Calu3 (cell line): ENCODE results near the gene ATP4A. TPM values are rescaled to one million over a fixed set of nuclear protein-coding genes. Genes with fewer than 3 reads are reported as not detected.

Experiments used
- BruUV-seq: library from RNA; stranded (reverse); fragments of 400-500 nt; replicated peaks from 2 replicates; lab custom pipeline; 2021; lab: Mats Ljungman, UMichigan
- CTCF ChIA-PET: fragments of 300-600 bp; sonication (Branson Sonifier 250); formaldehyde crosslinking; loops from one replicate; lab custom pipeline; 2022; ENCODE audit warnings: antibody characterized with exemption; lab: Charles Lee
- DNase-seq: peaks from one replicate; pipeline ENCODE4 v3.0.0; 2022
- H3K27ac Mint-ChIP-seq: one replicate; pipeline ENCODE4 v1.8.0; 2022; ENCODE audit warnings: mixed read lengths; ENCODE audit not compliant: unreplicated experiment
- H3K27me3 Mint-ChIP-seq: one replicate; pipeline ENCODE4 v1.8.0; 2022; ENCODE audit warnings: mixed read lengths; ENCODE audit not compliant: unreplicated experiment
- H3K36me3 Mint-ChIP-seq: one replicate; pipeline ENCODE4 v1.8.0; 2022; ENCODE audit warnings: mild to moderate bottlenecking, moderate library complexity, mixed read lengths; ENCODE audit not compliant: insufficient read depth, unreplicated experiment
- H3K4me1 Mint-ChIP-seq: one replicate; pipeline ENCODE4 v1.8.0; 2022; ENCODE audit warnings: mild to moderate bottlenecking, low read depth, mixed read lengths; ENCODE audit not compliant: unreplicated experiment
- H3K4me3 Mint-ChIP-seq: one replicate; pipeline ENCODE4 v1.8.0; 2022; ENCODE audit warnings: mild to moderate bottlenecking, low read depth, moderate library complexity, mixed read lengths; ENCODE audit not compliant: unreplicated experiment
- H3K9me3 Mint-ChIP-seq: one replicate; pipeline ENCODE4 v1.8.0; 2022; ENCODE audit warnings: low read depth, mixed read lengths; ENCODE audit not compliant: unreplicated experiment
- intact Hi-C: fragments of 100-400 bp; cut with micrococcal nuclease; formaldehyde crosslinking; loops from one replicate; pipeline ENCODE4 v1.10.0; 2022; ENCODE audit not compliant: unreplicated experiment
- total RNA-seq: library from RNA; stranded (reverse); gene quantifications from 2 replicates; pipeline ENCODE4 v1.2.3, GENCODE V29; 2022
- TF ChIP-seq, protein P1 (sequence below): fragments of 200-600 bp; IDR thresholded peaks from one replicate; pipeline ENCODE4 v1.8.0; 2022; ENCODE audit warnings: antibody characterized with exemption; ENCODE audit not compliant: unreplicated experiment

The ATP4A gene
- total RNA-seq, 1 experiment from 2014 or later = not detected

DNA sequence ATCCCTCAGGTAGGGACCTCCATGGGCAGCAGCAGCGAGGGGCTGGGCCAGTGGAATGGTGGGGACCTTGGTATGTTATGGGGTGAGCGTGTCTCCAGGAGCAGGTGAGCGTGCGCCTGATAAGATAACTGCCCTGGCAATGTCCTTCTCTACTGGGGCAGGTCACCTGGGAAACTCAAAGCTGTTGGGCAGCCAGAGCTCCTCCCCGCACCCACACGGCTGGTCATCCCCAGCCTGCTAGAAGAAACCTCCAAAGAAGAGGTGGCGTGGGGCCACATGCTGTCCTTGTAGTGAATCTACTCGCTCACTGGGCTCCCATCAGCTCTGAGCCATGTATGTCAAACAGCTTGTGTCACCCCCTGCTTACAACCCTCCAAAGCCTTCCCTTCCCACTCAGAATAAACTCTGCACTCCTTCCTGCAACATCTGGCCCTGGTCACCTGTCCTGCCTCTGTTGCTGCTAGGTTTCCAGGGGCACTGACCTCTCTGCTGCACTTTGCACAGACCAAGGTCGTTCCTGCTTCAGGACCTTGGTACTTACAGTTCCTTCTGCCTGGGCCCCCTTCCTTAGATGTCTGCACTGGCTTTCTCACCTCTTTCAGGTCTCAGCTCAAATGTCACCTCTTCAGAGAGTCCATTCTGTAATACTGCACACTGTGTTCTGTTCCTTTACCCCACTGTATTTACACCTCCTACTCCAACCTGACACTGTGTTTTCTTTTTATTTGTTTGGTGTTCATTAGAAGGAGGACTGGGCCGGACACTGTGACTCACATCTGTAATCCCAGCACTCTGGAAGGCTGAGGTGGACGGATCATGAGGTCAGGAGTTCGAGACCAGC, 1.8 kb upstream of the ATP4A start:
- H3K36me3 Mint-ChIP-seq = no peaks in the 10 kb centered on the region
- CTCF ChIA-PET = interaction anchor here (0.6 to 1.2 kb wide), 3 partner anchors 55 to 508 kb away, joined by 4 to 5 read pairs (median 4); no protein-coding TSS in a partner anchor
- peaks cover 88% of the 10 kb centered on the region for H3K27me3 Mint-ChIP-seq
- no peak overlapping the region for H3K4me3 Mint-ChIP-seq
- no peak overlapping the region for H3K27ac Mint-ChIP-seq
- no TSS peak for BruUV-seq
- TF ChIP-seq, protein P1, sequence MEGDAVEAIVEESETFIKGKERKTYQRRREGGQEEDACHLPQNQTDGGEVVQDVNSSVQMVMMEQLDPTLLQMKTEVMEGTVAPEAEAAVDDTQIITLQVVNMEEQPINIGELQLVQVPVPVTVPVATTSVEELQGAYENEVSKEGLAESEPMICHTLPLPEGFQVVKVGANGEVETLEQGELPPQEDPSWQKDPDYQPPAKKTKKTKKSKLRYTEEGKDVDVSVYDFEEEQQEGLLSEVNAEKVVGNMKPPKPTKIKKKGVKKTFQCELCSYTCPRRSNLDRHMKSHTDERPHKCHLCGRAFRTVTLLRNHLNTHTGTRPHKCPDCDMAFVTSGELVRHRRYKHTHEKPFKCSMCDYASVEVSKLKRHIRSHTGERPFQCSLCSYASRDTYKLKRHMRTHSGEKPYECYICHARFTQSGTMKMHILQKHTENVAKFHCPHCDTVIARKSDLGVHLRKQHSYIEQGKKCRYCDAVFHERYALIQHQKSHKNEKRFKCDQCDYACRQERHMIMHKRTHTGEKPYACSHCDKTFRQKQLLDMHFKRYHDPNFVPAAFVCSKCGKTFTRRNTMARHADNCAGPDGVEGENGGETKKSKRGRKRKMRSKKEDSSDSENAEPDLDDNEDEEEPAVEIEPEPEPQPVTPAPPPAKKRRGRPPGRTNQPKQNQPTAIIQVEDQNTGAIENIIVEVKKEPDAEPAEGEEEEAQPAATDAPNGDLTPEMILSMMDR = no peak
- intact Hi-C loops = no loop called here
- H3K4me1 Mint-ChIP-seq = no peaks in the 10 kb centered on the region
- no peak for DNase-seq
- H3K9me3 Mint-ChIP-seq = no peaks in the 10 kb centered on the region

DNA sequence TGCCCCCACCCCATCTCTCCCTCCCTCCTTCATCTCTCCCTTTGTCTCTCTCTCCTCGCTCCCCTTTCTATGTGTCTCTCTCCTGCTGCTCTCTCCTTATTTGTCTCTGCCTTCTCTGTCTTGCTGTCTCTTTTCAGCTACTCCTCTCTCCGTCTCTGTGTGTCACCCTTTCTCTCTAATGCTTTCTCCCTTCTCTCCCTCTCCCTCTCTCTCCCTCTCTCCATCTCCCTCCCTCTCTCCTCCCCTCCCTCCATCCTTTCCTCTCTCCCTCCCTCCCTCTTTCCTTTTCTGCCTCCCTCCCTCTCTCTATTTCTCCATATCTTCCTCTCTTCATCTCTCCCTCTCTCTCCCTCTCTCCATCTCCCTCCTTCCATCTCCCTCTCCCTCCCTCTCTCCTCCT, 682 bp downstream of the ATP4A start:
- H3K4me3 Mint-ChIP-seq = no peak overlapping the region
- no peaks in the 10 kb centered on the region for H3K36me3 Mint-ChIP-seq
- no peaks in the 10 kb centered on the region for H3K9me3 Mint-ChIP-seq
- peaks cover 78% of the 10 kb centered on the region for H3K27me3 Mint-ChIP-seq
- H3K27ac Mint-ChIP-seq = no peak overlapping the region
- intact Hi-C loops = no loop called here
- CTCF ChIA-PET = interaction anchor here (0.8 kb wide), 2 partner anchors 8 to 50 kb away, joined by 3 read pairs; partner anchors contain the start of gene HAUS5
- no peak for DNase-seq
- TF ChIP-seq, protein P1 = no peak
- BruUV-seq = no TSS peak
- no peaks in the 10 kb centered on the region for H3K4me1 Mint-ChIP-seq

DNA sequence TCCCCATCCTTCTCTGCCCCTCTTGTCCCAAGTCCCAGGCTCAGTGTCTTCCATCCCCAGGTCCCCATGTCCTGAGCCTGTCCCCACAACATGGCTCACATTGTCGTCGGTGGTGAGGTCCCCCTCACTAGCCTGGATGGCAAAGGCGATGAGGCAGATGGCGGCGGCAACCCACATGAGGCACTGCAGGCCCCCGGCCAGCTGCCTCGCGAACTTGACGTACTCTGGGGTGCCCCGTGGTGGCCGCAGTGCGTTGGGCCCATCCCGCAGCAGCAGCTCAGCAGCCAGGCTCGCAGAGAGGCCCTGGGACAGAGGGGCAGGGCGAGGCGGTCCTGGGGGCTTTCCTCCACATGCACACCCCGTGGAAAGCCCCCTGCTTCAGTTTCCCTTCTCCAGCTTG, 1.1 kb downstream of the ATP4A start:
- Mint-ChIP-seq H3K27ac (no peak overlapping the region), H3K9me3 (no peaks in the 10 kb centered on the region), H3K27me3 (peaks cover 78% of the 10 kb centered on the region), H3K36me3 (no peaks in the 10 kb centered on the region), H3K4me3 (no peak overlapping the region), H3K4me1 (no peaks in the 10 kb centered on the region)
- intact Hi-C loops = no loop called here
- no TSS peak for BruUV-seq
- DNase-seq = no peak
- CTCF ChIA-PET = interaction anchor here (0.6 kb wide), 1 partner anchor 159 kb away, joined by 4 read pairs; no protein-coding TSS in a partner anchor
- TF ChIP-seq, protein P1 = no peak

DNA sequence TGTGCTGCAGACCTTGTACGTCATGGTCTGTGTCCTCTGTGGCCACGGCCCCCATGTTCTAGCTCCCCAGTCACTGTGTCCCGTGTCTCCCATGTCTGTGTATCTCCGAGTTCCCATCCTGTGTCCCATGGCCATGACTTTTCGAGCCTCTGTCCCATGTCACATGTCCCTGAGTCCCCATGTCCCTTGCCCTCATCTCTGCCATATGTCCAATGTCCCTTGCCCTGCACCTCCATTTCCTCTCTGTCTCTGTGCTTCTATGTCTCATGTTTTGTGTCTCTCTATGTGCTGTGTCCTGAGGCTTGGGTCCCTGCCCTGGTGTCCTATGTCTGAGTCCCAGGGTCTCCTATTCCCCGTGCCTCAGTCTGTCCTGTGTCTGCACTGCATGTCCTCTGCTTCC, 2.0 kb downstream of the ATP4A start:
- no peak for DNase-seq
- intact Hi-C loops = no loop called here
- Mint-ChIP-seq H3K4me3 (no peak overlapping the region), H3K27me3 (peaks cover 77% of the 10 kb centered on the region), H3K36me3 (no peaks in the 10 kb centered on the region), H3K9me3 (no peaks in the 10 kb centered on the region), H3K27ac (no peak overlapping the region), H3K4me1 (no peaks in the 10 kb centered on the region)
- CTCF ChIA-PET = interaction anchor here (0.6 to 0.7 kb wide), 2 partner anchors 10 to 113 kb away, joined by 3 read pairs; no protein-coding TSS in a partner anchor
- TF ChIP-seq, protein P1 = no peak
- no TSS peak for BruUV-seq
